Breast epithelium (tissue), 3 donors: ENCODE measurements around the gene SIL1.

Source experiments
- POLR2A ChIP-seq: fragments of 450-650 bp; IDR thresholded peaks from one replicate; pipeline ENCODE4 v1.6.1; 2016; ENCODE audit warnings: antibody characterized with exemption, mild to moderate bottlenecking, moderate library complexity
- POLR2AphosphoS5 ChIP-seq, 3 donors: sonication (generic); formaldehyde crosslinking; IDR thresholded peaks; one replicate each; pipeline ENCODE4 v1.6.1; 2017; ENCODE audit warnings: antibody characterized with exemption in 3 of 3
- TF ChIP-seq, protein P1 (sequence below), 3 donors: fragments of 450-650 bp; IDR thresholded peaks; one replicate each; pipeline ENCODE4 v1.5.1; 2016 to 2017; ENCODE audit warnings: antibody characterized with exemption in 3 of 3, mild to moderate bottlenecking in 3 of 3, moderate library complexity in 3 of 3

DNA sequence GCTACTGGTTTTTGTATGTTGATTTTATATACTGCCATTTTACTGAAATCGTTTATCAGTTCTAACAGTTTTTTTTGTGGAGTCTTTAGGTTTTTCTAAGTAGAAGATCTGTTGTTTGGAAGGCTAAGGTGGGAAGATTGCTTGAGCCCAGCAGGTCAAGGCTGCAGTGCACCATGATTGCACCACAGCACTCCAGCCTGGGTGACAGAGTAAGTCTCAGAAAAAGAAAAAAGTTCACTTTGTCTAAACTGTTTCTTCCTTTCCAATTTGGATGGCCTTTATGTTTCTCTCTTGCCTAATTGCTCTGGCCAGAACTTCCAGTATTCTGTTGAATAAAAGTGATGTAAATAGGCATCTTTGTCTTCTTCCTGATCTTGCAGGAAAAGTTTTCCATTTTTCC is 198.5 kb downstream of the SIL1 start:
- TF ChIP-seq POLR2A (no peak), POLR2AphosphoS5 (IDR thresholded peaks at IDR 0.05) (no peak)
- TF ChIP-seq, protein P1, sequence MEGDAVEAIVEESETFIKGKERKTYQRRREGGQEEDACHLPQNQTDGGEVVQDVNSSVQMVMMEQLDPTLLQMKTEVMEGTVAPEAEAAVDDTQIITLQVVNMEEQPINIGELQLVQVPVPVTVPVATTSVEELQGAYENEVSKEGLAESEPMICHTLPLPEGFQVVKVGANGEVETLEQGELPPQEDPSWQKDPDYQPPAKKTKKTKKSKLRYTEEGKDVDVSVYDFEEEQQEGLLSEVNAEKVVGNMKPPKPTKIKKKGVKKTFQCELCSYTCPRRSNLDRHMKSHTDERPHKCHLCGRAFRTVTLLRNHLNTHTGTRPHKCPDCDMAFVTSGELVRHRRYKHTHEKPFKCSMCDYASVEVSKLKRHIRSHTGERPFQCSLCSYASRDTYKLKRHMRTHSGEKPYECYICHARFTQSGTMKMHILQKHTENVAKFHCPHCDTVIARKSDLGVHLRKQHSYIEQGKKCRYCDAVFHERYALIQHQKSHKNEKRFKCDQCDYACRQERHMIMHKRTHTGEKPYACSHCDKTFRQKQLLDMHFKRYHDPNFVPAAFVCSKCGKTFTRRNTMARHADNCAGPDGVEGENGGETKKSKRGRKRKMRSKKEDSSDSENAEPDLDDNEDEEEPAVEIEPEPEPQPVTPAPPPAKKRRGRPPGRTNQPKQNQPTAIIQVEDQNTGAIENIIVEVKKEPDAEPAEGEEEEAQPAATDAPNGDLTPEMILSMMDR (IDR thresholded peaks at IDR 0.05): no peak
